ENCODE results near the gene A4GNT.
"Not testable (repeated sequence)": the region's sequence is repeated elsewhere in the genome, so short reads cannot be mapped to it uniquely, and the experiment has no call there.

A4GNT gene

DNA sequence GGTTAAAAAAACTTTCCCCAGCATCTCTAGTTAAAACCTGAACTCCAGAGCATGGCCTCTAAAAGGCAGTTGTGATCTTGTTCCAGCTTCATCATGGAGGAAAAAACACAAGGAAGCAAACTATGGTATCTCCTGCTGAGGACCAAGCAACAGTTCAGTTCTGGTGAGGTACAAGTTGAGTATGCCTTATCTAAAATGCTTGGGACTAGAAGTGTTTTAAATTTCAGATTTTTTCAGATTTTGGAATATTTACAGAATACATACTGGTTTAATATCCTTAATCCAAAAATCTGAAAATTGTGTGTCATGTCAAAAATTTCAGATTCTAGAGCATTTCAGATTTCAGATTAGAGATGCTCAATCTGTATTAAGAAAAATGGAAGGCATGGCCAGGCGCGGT, 32.9 kb upstream of the A4GNT start:
- TF ChIP-seq CTBP1 (IDR thresholded peaks at IDR 0.05; ENCODE audit: borderline replicate concordance) (no peak), HDGF (IDR thresholded peaks at IDR 0.05; ENCODE audit: borderline replicate concordance) (no peak), ZNF384 (IDR thresholded peaks at IDR 0.05) (no peak), L3MBTL2 (conservative IDR thresholded peaks at IDR 0.05) (no peak), SUZ12 (IDR thresholded peaks at IDR 0.05) (no peak), FOXA1 (IDR thresholded peaks at IDR 0.05) (no peak), PKNOX1 (IDR thresholded peaks at IDR 0.05) (no peak), TARDBP (IDR thresholded peaks at IDR 0.05) (no peak)
- no peak for DNase-seq (ENCODE audit: extremely low spot score)
- ChIA-PET CTCF (no interaction called here), POLR2A (no interaction called here)

DNA sequence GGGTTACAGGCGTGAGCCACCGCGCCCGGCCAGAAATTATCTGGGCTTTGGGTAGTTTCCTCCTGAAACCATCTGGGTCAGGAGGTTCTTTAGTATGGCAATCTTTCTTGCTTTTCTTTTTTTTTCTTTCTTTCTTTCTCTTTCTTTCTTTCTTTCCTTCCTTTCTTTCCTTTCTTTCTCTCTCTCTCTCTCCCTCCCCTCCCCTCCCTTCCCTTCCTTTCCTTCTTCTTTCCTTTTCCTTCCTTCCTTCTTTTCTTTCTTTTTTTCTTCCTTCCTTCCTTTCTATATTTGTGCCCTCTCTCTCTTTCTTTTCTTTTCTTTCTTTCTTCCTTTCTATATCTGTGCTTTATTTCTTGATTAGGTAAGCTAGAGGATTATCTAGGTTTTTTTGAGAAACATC, 25.6 kb upstream of the A4GNT start:
- no peak for TF ChIP-seq FOXA1 (IDR thresholded peaks at IDR 0.05)
- no peak for TF ChIP-seq L3MBTL2 (conservative IDR thresholded peaks at IDR 0.05)
- TF ChIP-seq FOXK2 (IDR thresholded peaks at IDR 0.05), result no peak
- no peak for TF ChIP-seq LEF1 (IDR thresholded peaks at IDR 0.05; ENCODE audit: borderline replicate concordance)
- TF ChIP-seq ZNF384 (IDR thresholded peaks at IDR 0.05), result no peak
- no peak for TF ChIP-seq HDGF (IDR thresholded peaks at IDR 0.05; ENCODE audit: borderline replicate concordance)
- TF ChIP-seq SUZ12 (IDR thresholded peaks at IDR 0.05), result no peak
- TF ChIP-seq BHLHE40 (IDR thresholded peaks at IDR 0.05; ENCODE audit: borderline replicate concordance), result no peak
- no peak for TF ChIP-seq ELF4 (IDR thresholded peaks at IDR 0.05)
- no peak for TF ChIP-seq NFRKB (IDR thresholded peaks at IDR 0.05)
- TF ChIP-seq CTBP1 (IDR thresholded peaks at IDR 0.05; ENCODE audit: borderline replicate concordance), result no peak
- TF ChIP-seq TARDBP (IDR thresholded peaks at IDR 0.05), result no peak
- TF ChIP-seq SP1 (IDR thresholded peaks at IDR 0.05), result no peak
- no peak for TF ChIP-seq PKNOX1 (IDR thresholded peaks at IDR 0.05)
- TF ChIP-seq ARNT (IDR thresholded peaks at IDR 0.05), result no peak
- TF ChIP-seq FOXM1 (IDR thresholded peaks at IDR 0.05; ENCODE audit: borderline replicate concordance), result no peak
- no peak for DNase-seq (ENCODE audit: extremely low spot score)
- POLR2A ChIA-PET, result no interaction called here
- CTCF ChIA-PET, result no interaction called here

GRCh38 chr3:138154534-138154933, 22.3 kb upstream of the A4GNT start:
- POLR2A ChIA-PET, result no interaction called here
- TF ChIP-seq ZNF384 (IDR thresholded peaks at IDR 0.05) (no peak), L3MBTL2 (conservative IDR thresholded peaks at IDR 0.05) (no peak), SP1 (IDR thresholded peaks at IDR 0.05) (no peak)

DNA sequence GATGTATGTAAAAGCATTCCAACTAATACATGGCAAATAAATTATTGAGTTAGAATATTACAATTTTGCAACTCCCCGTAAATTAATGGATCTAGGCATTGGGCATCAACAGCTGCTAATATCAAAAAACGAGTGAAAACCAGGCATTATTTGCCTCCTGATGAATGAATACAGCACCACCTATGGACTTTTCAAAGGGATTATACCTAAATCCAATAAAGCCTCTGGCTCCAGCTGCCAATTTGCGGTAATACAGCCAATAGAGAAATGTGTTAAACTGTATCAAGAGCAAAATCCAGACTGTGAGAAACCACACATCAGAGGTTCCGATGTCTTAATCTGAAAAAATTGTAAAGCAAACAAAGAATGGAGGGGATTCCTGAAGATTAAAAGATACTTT, 16.3 kb upstream of the A4GNT start:
- no peak for TF ChIP-seq PKNOX1 (IDR thresholded peaks at IDR 0.05)
- TF ChIP-seq FOXA1 (IDR thresholded peaks at IDR 0.05), result no peak
- TF ChIP-seq BHLHE40 (IDR thresholded peaks at IDR 0.05; ENCODE audit: borderline replicate concordance), result no peak
- no peak for TF ChIP-seq TARDBP (IDR thresholded peaks at IDR 0.05)
- TF ChIP-seq SUZ12 (IDR thresholded peaks at IDR 0.05), result no peak
- no peak for TF ChIP-seq ZNF384 (IDR thresholded peaks at IDR 0.05)
- no peak for TF ChIP-seq FOXM1 (IDR thresholded peaks at IDR 0.05; ENCODE audit: borderline replicate concordance)
- no peak for TF ChIP-seq SP1 (IDR thresholded peaks at IDR 0.05)
- TF ChIP-seq FOXK2 (IDR thresholded peaks at IDR 0.05), result no peak
- TF ChIP-seq ELF4 (IDR thresholded peaks at IDR 0.05), result no peak
- TF ChIP-seq LEF1 (IDR thresholded peaks at IDR 0.05; ENCODE audit: borderline replicate concordance), result no peak
- no peak for TF ChIP-seq L3MBTL2 (conservative IDR thresholded peaks at IDR 0.05)
- no peak for TF ChIP-seq CTBP1 (IDR thresholded peaks at IDR 0.05; ENCODE audit: borderline replicate concordance)
- TF ChIP-seq ARNT (IDR thresholded peaks at IDR 0.05), result no peak
- TF ChIP-seq NFRKB (IDR thresholded peaks at IDR 0.05), result no peak
- CTCF ChIA-PET, result no interaction called here
- DNase-seq (ENCODE audit: extremely low spot score), result no peak
- POLR2A ChIA-PET, result no interaction called here

More at GRCh38 chr3:138154534-138154933, 22.3 kb upstream of the A4GNT start:
- no peak for DNase-seq (ENCODE audit: extremely low spot score)
- CTCF ChIA-PET, result no interaction called here

GRCh38 chr3:138142181-138142580, 10.0 kb upstream of the A4GNT start:
- CTCF ChIA-PET; POLR2A ChIA-PET; DNase-seq (ENCODE audit: extremely low spot score): not testable (repeated sequence)

- ChIA-PET CTCF (no interaction called here), POLR2A (no interaction called here)
- TF ChIP-seq CTBP1 (IDR thresholded peaks at IDR 0.05; ENCODE audit: borderline replicate concordance) (no peak), ARNT (IDR thresholded peaks at IDR 0.05) (no peak), PKNOX1 (IDR thresholded peaks at IDR 0.05) (no peak), SP1 (IDR thresholded peaks at IDR 0.05) (no peak), L3MBTL2 (conservative IDR thresholded peaks at IDR 0.05) (no peak), LEF1 (IDR thresholded peaks at IDR 0.05; ENCODE audit: borderline replicate concordance) (no peak), SUZ12 (IDR thresholded peaks at IDR 0.05) (no peak), FOXA1 (IDR thresholded peaks at IDR 0.05) (no peak), ZNF384 (IDR thresholded peaks at IDR 0.05) (no peak), FOXM1 (IDR thresholded peaks at IDR 0.05; ENCODE audit: borderline replicate concordance) (no peak), FOXK2 (IDR thresholded peaks at IDR 0.05) (no peak), BHLHE40 (IDR thresholded peaks at IDR 0.05; ENCODE audit: borderline replicate concordance) (no peak), TARDBP (IDR thresholded peaks at IDR 0.05) (no peak), HDGF (IDR thresholded peaks at IDR 0.05; ENCODE audit: borderline replicate concordance) (no peak)
- no peak for DNase-seq (ENCODE audit: extremely low spot score)
Observed at GRCh38 chr3:138140940-138141339, 8.8 kb upstream of the A4GNT start.

Measured in HEK293T (cell line).